C4-2B (cell line): ENCODE measurements around the gene MEX3A.

Experiments used
- H3K27ac ChIP-seq: fragments of 450-650 bp; 2 replicates; pipeline ENCODE4 v1.5.1; 2017
- CTCF ChIP-seq: fragments of 450-650 bp; conservative IDR thresholded peaks from 2 replicates; pipeline ENCODE4 v1.5.1; 2017; ENCODE audit warnings: mild to moderate bottlenecking
- ZFX ChIP-seq: fragments of 450-650 bp; IDR thresholded peaks from 2 replicates; pipeline ENCODE4 v1.6.1; 2017

MEX3A gene

GRCh38 chr1:156126630-156127534 is 44.6 kb upstream of the MEX3A start:
- TF ChIP-seq ZFX = no peak
- no peak for TF ChIP-seq CTCF
- no peak overlapping the region for H3K27ac ChIP-seq

- H3K27ac ChIP-seq = no peak overlapping the region
- TF ChIP-seq CTCF (peak; percentile 32; the same call in 1 of the 2 replicates), ZFX (no peak)
Measured at GRCh38 chr1:156126043-156126629, 43.9 kb upstream of the MEX3A start.

GRCh38 chr1:156125544-156125943 is 43.3 kb upstream of the MEX3A start:
- H3K27ac ChIP-seq = 0 out of 2 replicates have a peak overlapping the region, but pooled peaks have one; percentile 80

- H3K27ac ChIP-seq = peak overlapping the region; percentile 80
- TF ChIP-seq CTCF (no peak), ZFX (no peak)
Measured at GRCh38 chr1:156124557-156125483, 42.6 kb upstream of the MEX3A start.

GRCh38 chr1:156123356-156124196 is 41.3 kb upstream of the MEX3A start:
- TF ChIP-seq CTCF (no peak; the same call in 1 of the 2 replicates), ZFX (no peak)
- peak overlapping the region; percentile 80 for H3K27ac ChIP-seq

- H3K27ac ChIP-seq = peak overlapping the region; percentile 80
- TF ChIP-seq ZFX (no peak), CTCF (no peak)
Measured at GRCh38 chr1:156122519-156123355, 40.5 kb upstream of the MEX3A start.
